ENCODE data around the gene CAMSAP1.

The CAMSAP1 gene

GRCh38 chr9:135790356-135790755 is 117.0 kb downstream of the CAMSAP1 start:
- no peaks in the 10 kb centered on the region for H3K4me1 ChIP-seq (ENCODE audit: insufficient read depth, low read length, severe bottlenecking)
- H3K4me3 ChIP-seq (ENCODE audit: low read depth, low read length, poor library complexity, severe bottlenecking) = no peak overlapping the region
- H3F3A ChIP-seq (ENCODE audit: insufficient read depth, low read length) = no peaks in the 10 kb centered on the region
- no peak overlapping the region for H3K4me2 ChIP-seq (ENCODE audit: low read length)
- H3K27me3 ChIP-seq (ENCODE audit: insufficient read depth, low read length) = no peaks in the 10 kb centered on the region; the same call in 1 of the 2 replicates
- TF ChIP-seq EZH2 (IDR thresholded peaks at IDR 0.05; ENCODE audit: borderline replicate concordance, low read length) (no peak), CTCF (IDR thresholded peaks at IDR 0.05; ENCODE audit: low read length) (no peak)
- H3K9me3 ChIP-seq (ENCODE audit: low read length) = no peaks in the 10 kb centered on the region
- no peaks in the 10 kb centered on the region for H3K79me2 ChIP-seq (ENCODE audit: insufficient read depth, low read length)
- H3K9me2 ChIP-seq (ENCODE audit: low read depth, low read length) = no peaks in the 10 kb centered on the region
- no peak overlapping the region for H3K9ac ChIP-seq (ENCODE audit: low read length)
- no peak overlapping the region for H2AFZ ChIP-seq (ENCODE audit: low read length)
- H3K27ac ChIP-seq (ENCODE audit: low read depth, low read length, poor library complexity, severe bottlenecking) = no peak overlapping the region
- H4K20me1 ChIP-seq (ENCODE audit: insufficient read depth, low read length) = no peaks in the 10 kb centered on the region
- H3K36me3 ChIP-seq (ENCODE audit: insufficient read depth, low read length) = no peaks in the 10 kb centered on the region

- Histone ChIP-seq H3K4me3 (ENCODE audit: low read depth, low read length, poor library complexity, severe bottlenecking) (no peak overlapping the region), H3K27me3 (ENCODE audit: insufficient read depth, low read length) (no peaks in the 10 kb centered on the region; the same call in 1 of the 2 replicates), H3K9me2 (ENCODE audit: low read depth, low read length) (no peaks in the 10 kb centered on the region), H3K9me3 (ENCODE audit: low read length) (no peaks in the 10 kb centered on the region), H2AFZ (ENCODE audit: low read length) (no peak overlapping the region), H3K9ac (ENCODE audit: low read length) (no peak overlapping the region), H3K27ac (ENCODE audit: low read depth, low read length, poor library complexity, severe bottlenecking) (no peak overlapping the region), H4K20me1 (ENCODE audit: insufficient read depth, low read length) (no peaks in the 10 kb centered on the region), H3K36me3 (ENCODE audit: insufficient read depth, low read length) (no peaks in the 10 kb centered on the region), H3K79me2 (ENCODE audit: insufficient read depth, low read length) (no peaks in the 10 kb centered on the region), H3F3A (ENCODE audit: insufficient read depth, low read length) (no peaks in the 10 kb centered on the region), H3K4me1 (ENCODE audit: insufficient read depth, low read length, severe bottlenecking) (no peaks in the 10 kb centered on the region), H3K4me2 (ENCODE audit: low read length) (no peak overlapping the region)
- TF ChIP-seq EZH2 (IDR thresholded peaks at IDR 0.05; ENCODE audit: borderline replicate concordance, low read length) (no peak), CTCF (IDR thresholded peaks at IDR 0.05; ENCODE audit: low read length) (no peak)
These were observed 117.5 kb downstream of the CAMSAP1 start for GRCh38 chr9:135789838-135790291.

- no peaks in the 10 kb centered on the region; the same call in 1 of the 2 replicates for H3K27me3 ChIP-seq (ENCODE audit: insufficient read depth, low read length)
- no peaks in the 10 kb centered on the region for H4K20me1 ChIP-seq (ENCODE audit: insufficient read depth, low read length)
- no peaks in the 10 kb centered on the region for H3K4me1 ChIP-seq (ENCODE audit: insufficient read depth, low read length, severe bottlenecking)
- H3F3A ChIP-seq (ENCODE audit: insufficient read depth, low read length) = no peaks in the 10 kb centered on the region
- H3K27ac ChIP-seq (ENCODE audit: low read depth, low read length, poor library complexity, severe bottlenecking) = no peak overlapping the region
- TF ChIP-seq CTCF (IDR thresholded peaks at IDR 0.05; ENCODE audit: low read length) (no peak), EZH2 (IDR thresholded peaks at IDR 0.05; ENCODE audit: borderline replicate concordance, low read length) (no peak)
- H3K9ac ChIP-seq (ENCODE audit: low read length) = no peak overlapping the region
- no peak overlapping the region for H2AFZ ChIP-seq (ENCODE audit: low read length)
- no peak overlapping the region for H3K4me2 ChIP-seq (ENCODE audit: low read length)
- H3K79me2 ChIP-seq (ENCODE audit: insufficient read depth, low read length) = no peaks in the 10 kb centered on the region
- H3K9me2 ChIP-seq (ENCODE audit: low read depth, low read length) = no peaks in the 10 kb centered on the region
- no peaks in the 10 kb centered on the region for H3K9me3 ChIP-seq (ENCODE audit: low read length)
- no peak overlapping the region for H3K4me3 ChIP-seq (ENCODE audit: low read depth, low read length, poor library complexity, severe bottlenecking)
- no peaks in the 10 kb centered on the region for H3K36me3 ChIP-seq (ENCODE audit: insufficient read depth, low read length)
These were observed 118.6 kb downstream of the CAMSAP1 start for GRCh38 chr9:135788576-135789300.
